Left ventricle myocardium superior (tissue), 1 donor: ENCODE measurements around the gene SRCAP. TPM values are rescaled to one million over a fixed set of nuclear protein-coding genes. Genes with fewer than 3 reads are reported as not detected.
A peak's percentile ranks its signal among the peaks of the same experiment; 100 is the strongest.
"Not testable (repeated sequence)": the region's sequence is repeated elsewhere in the genome, so short reads cannot be mapped to it uniquely, and the experiment has no call there.

ENCODE experiments used
- ATAC-seq: fragments of 200-7000 bp; cut with Tn5 transposase; one replicate; pipeline ENCODE4 v1.9.1; 2020; ENCODE audit warnings: mild to moderate bottlenecking, moderate library complexity
- DNase-seq: peaks from one replicate; pipeline ENCODE4 v3.0.0-alpha.2; 2020
- intact Hi-C: fragments of 100-400 bp; cut with micrococcal nuclease; formaldehyde crosslinking; loops from one replicate; pipeline ENCODE4 v1.11.0; 2022
- total RNA-seq: library from RNA; stranded (reverse); fragmentation: NEBNext Ultra II Directional; extraction: Animal tissue kit (Norgen Biotek cat#: 25700); gene quantifications from one replicate; pipeline ENCODE4 v1.2.1, GENCODE V29; 2021
- donor health status: DM: no; HTN: yes; CAD: no; lungs with severe emphysema.

Gene SRCAP
- total RNA-seq, 1 donor from 2014 or later: 49.3 TPM

DNA sequence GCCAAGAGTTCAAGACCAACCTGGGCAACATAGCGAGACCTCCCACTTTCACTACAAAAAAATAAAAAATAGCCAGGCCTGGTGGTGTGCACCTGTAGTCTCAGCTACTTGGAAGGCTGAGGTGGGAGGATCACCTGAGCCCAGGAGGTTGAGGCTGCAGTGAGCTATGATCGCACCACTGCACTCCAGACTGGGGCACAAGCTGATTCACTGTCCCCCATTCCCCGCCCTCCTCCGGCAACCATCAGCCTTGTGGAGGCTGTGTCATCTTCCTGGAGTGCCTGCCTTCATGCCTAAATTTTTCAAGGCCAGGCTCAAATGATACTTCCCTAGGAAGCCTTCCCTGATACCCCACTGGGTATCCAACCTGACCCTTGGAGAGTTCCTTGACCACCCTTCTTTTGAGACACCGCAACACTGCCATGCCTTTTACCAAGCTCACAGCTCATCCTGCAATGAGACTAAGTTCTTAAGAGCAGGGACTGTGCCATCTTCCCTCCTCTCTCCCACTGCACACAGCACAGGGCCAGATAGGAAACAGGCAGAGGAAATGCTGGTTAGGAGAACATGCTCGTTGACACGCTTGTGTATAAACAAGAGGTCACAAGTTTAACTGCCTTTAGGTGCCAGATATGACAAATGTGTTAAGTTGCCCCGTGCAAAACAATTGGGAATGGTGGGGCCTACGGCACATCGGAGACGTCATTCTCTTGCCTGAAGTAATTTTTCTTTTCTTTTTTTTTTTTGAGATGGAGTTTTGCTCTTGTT is 3.9 kb upstream of the SRCAP start:
- no peak for ATAC-seq
- intact Hi-C loops: no loop called here

DNA sequence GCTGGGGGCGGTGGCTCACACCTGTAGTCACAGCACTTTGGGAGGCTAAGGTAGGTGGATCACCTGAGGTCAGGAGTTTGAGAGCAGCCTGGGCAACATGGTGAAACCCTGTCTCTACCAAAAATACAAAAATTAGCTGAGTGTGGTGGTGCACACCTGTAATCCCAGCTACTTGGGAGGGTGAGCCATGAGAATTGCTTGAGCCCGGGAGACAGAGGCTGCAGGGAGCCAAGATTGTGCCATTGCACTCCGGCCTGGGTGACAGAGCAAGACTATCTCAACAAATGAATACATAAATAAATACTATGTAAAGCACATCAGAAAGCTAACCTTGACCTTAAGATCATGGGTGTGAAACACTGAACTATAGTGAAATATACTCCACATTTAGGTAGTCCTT is 2.3 kb upstream of the SRCAP start:
- intact Hi-C loops, DNase-seq, ATAC-seq: not testable (repeated sequence)

More for the DNA sequence above, 3.9 kb upstream of the SRCAP start:
- DNase-seq: no peak

DNA sequence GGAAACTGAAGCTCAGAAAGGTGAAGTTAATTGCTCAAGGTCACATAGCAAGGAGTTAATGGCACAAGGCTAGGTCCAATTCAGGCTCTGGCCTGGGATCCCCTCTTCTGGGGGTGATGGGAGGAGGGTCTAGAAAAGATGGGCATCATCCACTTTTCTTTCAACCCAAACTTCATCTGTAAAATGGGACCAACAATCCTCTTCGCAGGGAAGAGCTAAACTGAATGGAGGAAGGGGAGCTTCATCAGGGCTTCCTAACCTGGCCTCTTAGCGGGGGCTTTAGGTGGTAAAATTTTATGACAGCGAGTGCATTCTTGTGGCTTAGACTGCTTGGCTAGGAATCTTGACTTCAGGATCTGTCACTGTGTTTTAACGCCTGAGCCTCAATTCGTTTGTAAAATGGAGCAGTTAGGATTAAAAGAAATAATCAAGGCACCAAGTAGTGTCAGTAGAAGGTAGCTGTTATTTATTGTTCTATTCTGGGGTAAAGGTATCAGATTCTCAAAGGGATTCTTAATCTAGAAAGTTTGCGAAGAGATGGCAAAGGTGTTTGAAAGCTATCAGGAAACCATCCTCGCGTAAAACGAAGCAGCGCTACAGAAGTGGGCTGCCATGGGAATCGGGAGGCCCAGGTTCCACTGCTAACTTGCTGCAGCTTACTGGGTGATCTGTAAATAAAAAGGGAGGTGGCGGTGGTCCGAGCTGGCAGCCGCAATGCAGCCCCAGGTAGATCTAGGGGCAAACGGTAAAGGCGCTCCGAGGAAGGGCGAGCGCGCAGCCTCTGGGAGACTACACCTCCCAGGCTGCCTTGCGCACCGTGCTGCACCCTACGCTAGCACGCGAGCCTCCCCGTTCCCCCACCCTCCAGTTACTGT is 1.5 kb upstream of the SRCAP start:
- DNase-seq (no peak), ATAC-seq (peak; percentile 94)
- intact Hi-C loops: no loop called here

DNA sequence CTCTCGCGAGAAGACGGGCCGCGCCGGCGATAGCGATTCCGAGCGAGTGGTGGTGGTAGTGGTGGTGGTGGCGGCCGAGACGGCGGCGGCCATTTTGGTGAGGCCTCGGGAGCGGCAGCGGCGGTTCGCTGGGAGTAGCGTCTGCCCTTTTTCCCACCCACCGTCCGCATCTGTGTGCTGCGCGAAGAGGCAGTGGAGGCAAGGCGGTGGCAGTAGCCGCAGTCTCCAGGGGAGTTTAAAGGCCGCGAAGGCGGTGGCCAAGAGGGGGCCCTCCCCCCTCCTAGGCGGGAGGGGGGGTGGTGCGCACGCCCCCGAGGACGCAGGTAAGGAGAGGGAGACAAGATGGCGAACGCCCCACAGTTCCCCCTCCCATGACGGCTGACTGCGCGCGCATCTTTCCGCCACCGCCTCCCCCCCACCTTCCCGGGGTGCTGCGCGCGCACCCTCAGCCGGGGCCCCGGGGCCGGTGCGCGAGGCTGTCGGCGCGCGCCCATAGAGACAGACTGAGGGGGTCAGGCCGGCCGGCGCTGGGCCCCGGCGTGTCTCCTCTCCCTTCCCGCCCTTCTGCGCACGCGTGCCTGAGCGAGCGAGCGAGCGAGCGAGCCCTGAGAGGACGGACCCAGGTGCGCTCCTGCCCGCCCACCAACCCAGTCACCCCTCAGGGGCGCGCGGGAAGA is 694 bp upstream of the SRCAP start:
- intact Hi-C loops: no loop called here
- peak; percentile 88 for ATAC-seq
- peak; percentile 99 for DNase-seq

DNA sequence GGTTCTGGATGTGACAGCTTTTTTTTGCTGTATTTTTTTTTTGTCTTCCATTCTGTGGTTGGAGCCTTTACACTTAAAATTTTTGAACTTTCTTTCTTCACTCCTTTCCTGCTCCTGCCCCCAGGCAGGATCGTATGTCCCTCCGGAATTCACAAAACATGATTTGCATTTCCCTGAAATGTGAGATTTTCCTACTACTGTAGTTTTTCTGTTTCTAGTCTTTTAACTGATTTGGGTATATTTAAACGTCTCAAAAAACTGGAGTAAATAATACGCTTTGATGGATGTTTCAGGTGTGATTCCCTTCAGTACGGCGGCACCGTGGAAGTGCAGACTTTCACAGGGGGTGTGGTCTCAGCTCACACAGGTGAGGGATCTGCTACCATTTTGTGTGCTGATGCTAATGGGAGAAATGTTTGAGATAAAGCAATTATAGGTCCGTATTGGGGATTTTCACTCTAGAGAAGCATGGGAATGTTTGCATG is 686 bp downstream of the SRCAP start:
- intact Hi-C loops: no loop called here
- ATAC-seq: no peak
- DNase-seq: no peak

DNA sequence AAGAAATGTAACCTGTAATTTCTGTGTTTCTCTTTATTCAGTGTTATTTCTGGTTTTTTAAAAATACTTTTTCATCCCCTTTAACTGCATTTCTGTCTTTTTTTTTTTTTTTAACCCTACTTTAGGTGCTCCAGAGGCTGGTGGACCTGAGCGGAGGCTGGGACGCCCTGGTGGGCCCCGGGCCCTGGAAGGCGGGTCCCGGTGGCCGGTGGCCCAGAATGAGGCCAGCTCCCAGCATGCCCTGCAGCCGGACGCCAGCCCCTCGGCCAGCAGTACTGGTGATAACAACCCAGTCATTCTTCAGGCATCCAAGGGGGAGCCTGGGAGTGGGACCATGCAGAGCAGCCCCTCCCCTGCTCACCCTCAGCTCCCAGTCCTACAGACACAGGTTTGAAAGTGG is 1.5 kb downstream of the SRCAP start:
- intact Hi-C loops: no loop called here
- DNase-seq: peak; percentile 70
- peak; percentile 6 for ATAC-seq

DNA sequence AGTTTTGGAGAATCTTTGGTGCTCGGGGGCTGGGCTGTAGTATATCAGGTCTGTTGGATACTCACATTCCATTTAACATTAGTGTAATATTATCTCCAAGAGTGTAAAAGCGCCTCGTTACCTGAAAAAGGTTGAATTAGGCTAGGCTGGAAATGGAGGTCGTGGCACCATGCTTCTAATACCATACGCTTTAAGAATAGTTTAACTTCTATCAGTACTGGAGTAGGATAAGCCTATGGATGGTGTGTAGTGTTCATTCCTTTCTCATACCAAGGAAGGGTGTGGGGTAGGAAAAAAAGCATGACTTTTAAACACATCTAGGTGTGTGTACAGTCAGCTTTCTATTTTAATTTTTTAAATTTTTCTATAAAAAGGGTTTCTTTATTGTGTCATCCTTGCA is 2.0 kb downstream of the SRCAP start:
- intact Hi-C loops: no loop called here
- DNase-seq: no peak
- no peak for ATAC-seq

DNA sequence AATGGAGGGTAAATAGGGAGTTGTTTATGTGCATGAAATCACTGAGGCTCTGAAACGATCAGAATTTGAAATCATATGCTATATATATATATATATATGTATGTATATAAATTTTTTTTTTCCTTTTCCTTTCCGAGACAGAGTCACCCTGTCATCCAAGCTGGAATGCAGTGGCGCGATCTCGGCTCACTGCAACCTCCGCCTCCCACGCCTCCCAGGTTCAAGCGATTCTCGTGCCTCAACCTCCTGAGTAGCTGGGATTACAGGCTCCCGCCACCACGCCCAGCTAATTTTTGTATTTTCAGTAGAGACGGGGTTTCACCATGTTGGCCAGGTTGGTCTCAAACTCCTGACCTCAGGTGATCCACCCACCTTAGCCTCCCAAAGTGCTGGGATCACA is 4.1 kb downstream of the SRCAP start:
- intact Hi-C loops, ATAC-seq, DNase-seq: not testable (repeated sequence)

DNA sequence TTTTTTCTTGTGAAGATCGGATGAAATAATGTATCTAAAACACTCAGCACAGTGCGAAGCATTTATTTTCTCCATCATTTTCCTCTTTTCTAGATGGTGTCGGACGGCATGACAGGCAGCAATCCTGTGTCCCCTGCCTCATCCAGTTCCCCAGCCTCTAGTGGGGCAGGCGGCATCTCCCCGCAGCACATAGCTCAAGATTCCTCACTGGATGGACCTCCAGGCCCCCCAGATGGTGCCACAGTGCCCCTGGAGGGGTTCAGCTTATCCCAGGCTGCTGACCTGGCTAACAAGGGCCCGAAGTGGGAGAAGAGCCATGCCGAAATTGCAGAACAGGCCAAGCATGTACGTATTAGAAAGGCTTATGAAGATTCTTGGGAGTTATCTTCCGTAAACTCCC is 5.0 kb downstream of the SRCAP start:
- intact Hi-C loops: no loop called here
- DNase-seq: no peak
- no peak for ATAC-seq

DNA sequence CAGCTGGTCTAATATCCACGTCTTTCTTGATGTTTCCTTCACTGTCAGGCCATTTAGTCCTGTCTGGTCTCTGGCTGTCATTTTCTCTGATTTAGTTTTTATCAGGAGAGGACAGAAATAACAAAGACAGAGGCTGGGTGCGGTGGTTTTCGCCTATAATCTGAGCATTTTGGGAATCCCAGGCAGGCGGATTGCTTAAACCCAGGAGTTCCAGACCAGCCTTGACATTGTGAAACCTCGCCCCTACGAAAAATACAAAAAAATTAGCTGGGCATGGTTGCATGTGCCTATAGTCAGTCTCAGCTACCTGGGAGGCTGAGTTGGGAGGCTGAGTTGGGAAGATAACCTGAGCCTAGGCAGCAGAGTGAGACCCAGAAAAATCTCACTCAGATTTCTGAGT is 7.1 kb downstream of the SRCAP start:
- ATAC-seq (no peak), DNase-seq (no peak)
- intact Hi-C loops: no loop called here

DNA sequence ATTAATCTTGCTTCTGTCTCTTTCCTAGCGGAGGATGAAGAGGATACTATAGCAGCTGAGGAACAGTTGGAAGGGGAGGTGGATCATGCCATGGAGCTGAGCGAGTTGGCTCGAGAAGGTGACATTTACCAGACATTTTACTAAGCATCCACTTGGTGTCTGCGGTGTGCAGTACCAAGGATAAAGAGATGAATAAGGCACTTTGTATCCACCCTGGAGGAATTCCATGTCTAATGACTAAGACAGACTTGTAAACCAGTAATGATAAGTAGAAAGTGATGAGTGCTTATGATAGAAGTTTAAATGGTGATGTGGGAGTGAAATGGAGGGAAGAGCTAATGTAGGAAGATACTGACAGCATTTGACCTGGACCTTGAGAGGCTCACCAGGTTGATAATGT is 12.0 kb downstream of the SRCAP start:
- DNase-seq: no peak
- intact Hi-C loops: no loop called here
- ATAC-seq: no peak

DNA sequence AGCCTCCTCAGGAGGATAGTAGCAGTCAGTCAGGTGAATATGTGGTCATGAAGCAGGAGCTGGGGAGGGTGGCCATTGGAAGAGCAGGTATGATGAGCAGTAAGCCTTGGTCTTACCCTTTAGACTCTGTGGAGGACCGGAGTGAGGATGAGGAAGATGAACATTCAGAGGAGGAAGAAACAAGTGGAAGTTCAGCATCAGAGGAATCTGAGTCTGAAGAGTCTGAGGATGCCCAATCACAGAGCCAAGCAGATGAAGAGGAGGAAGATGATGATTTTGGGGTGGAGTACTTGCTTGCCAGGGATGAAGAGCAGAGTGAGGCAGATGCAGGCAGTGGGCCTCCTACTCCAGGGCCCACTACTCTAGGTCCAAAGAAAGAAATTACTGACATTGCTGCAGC is 12.7 kb downstream of the SRCAP start:
- DNase-seq (no peak), ATAC-seq (no peak)

DNA sequence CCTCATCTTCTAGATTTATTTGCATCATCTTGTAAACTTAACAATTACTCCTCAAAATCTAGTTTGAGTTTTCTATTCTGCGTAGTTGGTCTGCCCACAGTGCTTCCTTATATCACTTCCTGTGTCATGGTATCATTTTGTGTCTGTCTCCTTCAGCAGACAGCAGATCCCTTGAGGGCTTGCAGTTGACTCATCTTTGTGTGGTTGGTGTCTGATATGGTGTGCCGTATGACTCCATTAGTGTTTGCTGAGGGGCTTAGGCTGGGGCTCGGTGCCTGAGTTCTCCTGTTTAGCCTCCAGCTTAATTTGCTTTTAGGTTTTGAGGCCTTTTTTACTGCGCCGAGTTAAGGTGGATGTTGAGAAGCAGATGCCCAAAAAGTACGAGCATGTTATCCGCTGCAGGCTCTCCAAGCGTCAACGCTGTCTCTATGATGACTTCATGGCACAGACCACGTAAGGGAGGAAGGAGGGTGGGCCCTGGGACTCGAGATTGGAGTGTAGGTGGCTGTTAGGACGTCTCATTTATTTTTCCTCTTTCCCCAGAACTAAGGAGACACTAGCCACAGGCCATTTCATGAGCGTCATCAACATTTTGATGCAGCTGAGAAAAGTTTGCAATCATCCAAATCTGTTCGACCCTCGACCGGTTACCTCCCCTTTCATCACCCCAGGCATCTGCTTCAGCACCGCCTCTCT is 16.9 kb downstream of the SRCAP start:
- DNase-seq: no peak
- no peak for ATAC-seq
- intact Hi-C loops: no loop called here

More for the DNA sequence above, 12.7 kb downstream of the SRCAP start:
- intact Hi-C loops: no loop called here

DNA sequence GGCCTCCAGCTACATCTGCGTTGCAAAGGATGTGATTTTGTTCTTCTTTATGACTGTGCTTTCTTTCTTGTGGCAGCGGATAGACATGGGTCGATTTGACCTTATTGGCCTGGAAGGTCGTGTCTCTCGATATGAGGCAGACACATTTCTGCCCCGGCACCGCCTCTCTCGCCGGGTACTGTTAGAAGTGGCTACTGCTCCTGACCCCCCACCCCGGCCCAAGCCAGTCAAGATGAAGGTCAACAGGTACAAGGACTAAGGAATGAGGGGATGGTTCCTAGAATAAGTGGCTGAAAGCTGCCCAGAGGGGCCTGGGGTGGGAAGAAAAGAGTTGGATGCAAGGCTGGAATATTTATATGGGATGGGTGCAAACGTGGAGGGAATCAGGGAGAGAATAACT is 21.1 kb downstream of the SRCAP start:
- ATAC-seq (no peak), DNase-seq (no peak)
- intact Hi-C loops: no loop called here

DNA sequence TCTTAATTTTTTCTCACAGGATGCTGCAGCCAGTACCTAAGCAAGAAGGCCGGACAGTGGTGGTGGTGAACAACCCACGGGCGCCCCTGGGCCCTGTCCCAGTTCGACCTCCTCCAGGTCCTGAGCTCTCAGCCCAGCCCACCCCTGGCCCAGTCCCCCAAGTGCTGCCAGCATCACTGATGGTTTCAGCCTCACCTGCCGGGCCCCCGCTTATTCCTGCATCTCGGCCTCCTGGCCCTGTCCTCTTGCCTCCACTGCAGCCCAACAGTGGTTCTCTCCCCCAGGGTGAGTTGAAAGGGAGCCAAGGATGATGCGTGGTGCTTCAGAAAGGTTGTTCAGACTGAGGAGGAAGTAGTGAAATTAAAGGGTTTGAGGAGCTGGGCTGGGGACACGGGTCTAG is 21.7 kb downstream of the SRCAP start:
- intact Hi-C loops: no loop called here
- ATAC-seq (no peak), DNase-seq (no peak)

DNA sequence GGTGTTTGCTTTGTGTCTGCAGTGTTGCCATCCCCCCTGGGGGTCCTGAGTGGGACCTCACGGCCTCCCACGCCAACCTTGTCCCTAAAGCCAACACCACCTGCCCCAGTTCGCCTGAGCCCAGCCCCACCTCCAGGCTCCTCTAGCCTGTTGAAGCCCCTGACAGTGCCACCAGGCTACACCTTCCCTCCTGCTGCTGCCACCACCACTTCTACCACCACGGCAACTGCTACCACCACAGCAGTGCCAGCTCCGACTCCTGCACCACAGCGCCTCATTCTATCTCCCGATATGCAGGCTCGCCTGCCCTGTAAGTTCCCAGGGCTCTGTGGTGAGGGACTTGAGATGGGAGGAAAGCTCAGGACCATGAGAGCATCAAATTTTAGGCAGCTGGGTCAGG is 22.2 kb downstream of the SRCAP start:
- intact Hi-C loops: no loop called here
- no peak for DNase-seq
- no peak for ATAC-seq

DNA sequence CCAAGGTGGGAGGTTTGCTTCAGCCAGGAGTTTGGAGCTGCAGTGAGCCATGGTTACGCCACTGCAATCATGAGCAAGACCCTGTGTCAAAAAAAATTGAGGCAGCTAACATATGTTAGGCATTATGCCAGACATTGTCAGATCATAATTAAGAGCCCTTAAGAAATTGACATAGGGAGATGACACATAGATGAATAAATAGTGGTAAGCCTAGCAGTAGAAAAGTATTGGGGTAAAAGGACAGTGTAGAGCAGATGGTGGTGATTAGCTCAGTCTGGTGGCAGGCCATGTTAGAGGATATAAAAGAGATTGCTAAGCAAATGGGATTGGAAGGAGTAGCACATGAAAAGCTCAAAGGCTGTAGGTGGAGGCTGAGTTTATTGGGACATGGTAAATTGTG is 22.6 kb downstream of the SRCAP start:
- ATAC-seq: no peak
- DNase-seq: no peak
- intact Hi-C loops: no loop called here

DNA sequence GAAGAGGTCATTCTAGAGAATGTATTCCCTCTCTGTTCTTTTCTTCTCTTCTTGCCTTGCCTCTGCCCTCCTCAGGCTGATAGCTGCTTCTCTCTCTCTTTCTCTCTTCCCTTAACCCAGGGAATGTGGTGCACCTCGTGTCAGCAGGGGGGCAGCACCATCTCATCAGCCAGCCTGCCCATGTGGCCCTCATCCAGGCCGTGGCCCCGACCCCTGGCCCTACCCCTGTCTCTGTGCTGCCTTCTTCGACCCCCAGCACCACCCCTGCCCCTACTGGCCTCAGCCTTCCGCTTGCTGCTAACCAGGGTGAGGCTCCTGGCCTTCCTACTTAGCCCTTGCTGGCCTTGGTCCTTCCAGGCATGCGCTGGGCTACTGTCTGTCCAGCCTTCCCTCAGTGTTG is 23.5 kb downstream of the SRCAP start:
- intact Hi-C loops: no loop called here
- DNase-seq (no peak), ATAC-seq (no peak)

DNA sequence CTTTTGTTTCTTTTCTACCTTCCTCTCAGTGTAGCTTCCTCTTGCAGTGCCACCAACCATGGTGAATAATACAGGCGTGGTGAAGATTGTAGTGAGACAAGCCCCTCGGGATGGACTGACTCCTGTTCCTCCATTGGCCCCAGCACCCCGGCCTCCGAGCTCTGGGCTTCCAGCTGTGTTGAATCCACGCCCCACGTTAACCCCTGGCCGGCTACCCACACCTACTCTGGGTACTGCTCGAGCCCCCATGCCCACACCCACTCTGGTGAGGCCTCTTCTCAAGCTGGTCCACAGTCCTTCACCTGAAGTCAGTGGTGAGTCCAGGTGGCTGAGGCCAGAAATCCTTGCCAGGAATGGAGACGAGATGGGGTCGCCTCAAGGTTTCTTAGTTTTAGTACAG is 23.9 kb downstream of the SRCAP start:
- intact Hi-C loops: no loop called here
- no peak for DNase-seq
- ATAC-seq: no peak
